IPS-18c (cell line): ENCODE measurements around the gene TPST2.
"Not testable (repeated sequence)": the region's sequence is repeated elsewhere in the genome, so short reads cannot be mapped to it uniquely, and the experiment has no call there.

Source experiments
- H3K4me3 ChIP-seq: 2 replicates; pipeline ENCODE4 v1.7.0; 2013; ENCODE audit warnings: low read depth, mild to moderate bottlenecking, low read length, moderate library complexity; ENCODE audit not compliant: insufficient read depth
- H3K9me3 ChIP-seq: one replicate; pipeline ENCODE4 v1.6.1; 2013; ENCODE audit warnings: mild to moderate bottlenecking, low read length, moderate library complexity; ENCODE audit not compliant: control insufficient read depth, insufficient read depth

Gene TPST2

GRCh38 chr22:26615149-26615548 lies 25.2 kb upstream of the TPST2 start:
- Histone ChIP-seq H3K9me3 (no peaks in the 10 kb centered on the region), H3K4me3 (no peak overlapping the region)

GRCh38 chr22:26614322-26614721 lies 24.4 kb upstream of the TPST2 start:
- Histone ChIP-seq H3K9me3 (no peaks in the 10 kb centered on the region), H3K4me3 (no peak overlapping the region)

DNA sequence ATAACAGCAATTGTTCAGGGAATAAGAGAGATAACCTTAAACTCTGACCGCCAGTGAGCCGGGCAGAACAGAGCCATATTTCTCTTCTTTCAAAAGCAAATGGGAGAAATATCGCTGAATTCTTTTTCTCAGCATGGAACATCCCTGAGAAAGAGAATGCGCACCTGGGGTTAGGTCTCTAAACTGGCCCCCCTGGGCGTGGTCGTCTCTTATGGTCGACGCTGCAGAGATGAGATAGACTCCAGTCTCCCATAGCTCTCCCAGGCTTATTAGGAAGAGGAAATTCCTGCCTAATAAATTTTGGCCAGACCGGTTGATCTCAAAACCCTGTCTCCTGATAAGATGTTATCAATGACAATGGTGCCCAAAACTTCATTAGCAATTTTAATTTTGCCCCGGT lies 23.8 kb upstream of the TPST2 start:
- H3K4me3 ChIP-seq, H3K9me3 ChIP-seq: not testable (repeated sequence)

- Histone ChIP-seq H3K4me3 (0 out of 2 replicates have a peak overlapping the region, but pooled peaks have one; percentile 24), H3K9me3 (no peaks in the 10 kb centered on the region)
These were observed 22.7 kb upstream of the TPST2 start for GRCh38 chr22:26612652-26613051.

DNA sequence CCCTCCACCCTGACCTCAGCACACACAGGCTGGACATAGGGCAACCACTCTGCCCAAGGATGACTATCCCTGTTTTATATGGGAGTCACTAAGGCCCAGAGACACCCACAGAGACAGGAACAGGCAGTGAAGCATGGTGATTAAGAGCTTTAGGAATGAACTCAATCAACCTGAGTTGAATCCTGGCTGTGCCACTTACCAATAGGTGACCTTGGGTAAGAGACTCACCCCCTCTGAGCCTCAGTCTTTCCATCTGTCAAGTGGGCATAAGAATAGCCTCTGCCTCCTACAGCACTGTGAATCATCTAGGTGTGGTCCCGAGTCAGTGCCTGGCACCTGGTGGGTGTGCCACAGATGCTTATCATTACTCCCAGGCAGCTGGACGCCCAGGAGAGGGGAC lies 21.1 kb upstream of the TPST2 start:
- Histone ChIP-seq H3K4me3 (no peak overlapping the region), H3K9me3 (no peaks in the 10 kb centered on the region)

- Histone ChIP-seq H3K4me3 (no peak overlapping the region), H3K9me3 (no peaks in the 10 kb centered on the region)
These were observed 20.4 kb upstream of the TPST2 start for GRCh38 chr22:26610072-26610958.

DNA sequence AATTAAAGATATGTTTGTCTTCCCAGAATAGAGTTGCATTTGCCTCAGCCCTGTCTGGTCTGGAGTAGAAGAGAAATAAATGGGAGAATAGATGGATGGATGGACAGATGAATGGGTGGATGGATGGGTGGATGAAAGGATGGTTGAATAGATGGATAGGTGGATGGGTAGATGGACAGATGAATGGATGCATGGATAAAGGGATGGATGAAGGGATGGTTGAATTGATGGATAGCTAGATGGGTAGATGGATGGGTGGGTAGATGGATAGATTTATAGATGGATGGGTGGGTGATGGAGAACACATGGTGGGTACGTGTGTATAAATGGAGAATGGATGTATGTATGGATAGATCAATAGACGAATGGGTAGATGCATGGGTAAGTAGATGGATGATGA lies 19.4 kb upstream of the TPST2 start:
- H3K9me3 ChIP-seq, result no peaks in the 10 kb centered on the region
- no peak overlapping the region for H3K4me3 ChIP-seq

DNA sequence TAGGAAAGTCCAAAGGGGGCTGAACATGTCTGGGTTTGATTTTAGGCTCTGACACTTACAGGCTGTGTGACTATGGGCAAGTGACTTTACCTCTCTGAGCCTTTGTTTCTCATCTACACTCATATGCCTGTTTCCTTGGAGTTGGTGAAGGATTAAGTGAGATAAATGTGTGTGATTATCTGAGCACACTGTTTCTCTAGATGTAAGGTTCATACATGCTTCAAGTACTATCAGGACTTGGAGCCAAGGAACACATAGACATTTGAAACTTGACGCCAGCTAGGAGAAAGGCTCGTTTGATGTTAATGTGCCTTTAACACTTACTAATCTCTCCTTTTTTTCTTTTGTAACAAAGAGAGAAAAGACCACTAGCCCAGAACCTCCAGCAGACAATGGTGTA lies 18.2 kb upstream of the TPST2 start:
- Histone ChIP-seq H3K9me3 (no peaks in the 10 kb centered on the region), H3K4me3 (no peak overlapping the region)

DNA sequence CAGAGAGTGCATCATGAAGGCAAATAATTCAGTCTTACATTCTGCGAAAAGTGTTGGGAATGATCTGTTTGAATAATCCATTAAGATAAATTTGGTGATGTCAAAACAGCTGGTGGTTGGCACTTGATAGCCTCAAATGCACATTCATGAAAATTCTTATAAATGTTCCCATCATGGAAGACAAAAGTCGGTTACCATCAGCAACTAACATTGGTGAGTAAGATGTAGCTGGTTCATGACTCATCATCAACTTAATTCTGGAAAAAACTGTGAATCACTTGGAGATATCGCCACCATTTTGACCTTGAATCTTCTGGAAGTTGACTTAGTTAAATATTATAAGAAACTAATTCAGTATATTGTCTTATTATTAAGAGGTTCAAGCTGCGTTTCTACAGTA lies 16.7 kb upstream of the TPST2 start:
- Histone ChIP-seq H3K4me3 (no peak overlapping the region), H3K9me3 (no peaks in the 10 kb centered on the region)

DNA sequence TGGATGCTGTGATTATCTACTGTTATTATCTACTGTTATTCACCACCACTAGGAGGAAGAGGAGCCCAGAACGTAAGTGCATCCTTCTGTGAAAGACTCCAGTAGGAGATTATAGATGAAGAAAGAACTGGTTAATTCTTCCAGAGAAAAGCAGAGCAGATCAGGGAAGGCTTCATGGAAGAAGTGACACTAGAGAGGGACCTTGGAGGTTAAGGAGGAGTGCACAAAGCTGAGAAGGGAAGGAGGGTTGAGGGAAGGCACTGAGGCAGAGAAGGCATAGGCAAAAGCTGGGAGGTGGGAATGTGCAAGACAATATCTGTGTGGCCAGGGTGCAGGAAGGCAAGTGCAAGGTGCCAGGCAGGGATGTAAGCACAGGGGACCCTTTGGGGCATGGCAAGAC lies 14.4 kb upstream of the TPST2 start:
- no peaks in the 10 kb centered on the region for H3K9me3 ChIP-seq
- no peak overlapping the region for H3K4me3 ChIP-seq

DNA sequence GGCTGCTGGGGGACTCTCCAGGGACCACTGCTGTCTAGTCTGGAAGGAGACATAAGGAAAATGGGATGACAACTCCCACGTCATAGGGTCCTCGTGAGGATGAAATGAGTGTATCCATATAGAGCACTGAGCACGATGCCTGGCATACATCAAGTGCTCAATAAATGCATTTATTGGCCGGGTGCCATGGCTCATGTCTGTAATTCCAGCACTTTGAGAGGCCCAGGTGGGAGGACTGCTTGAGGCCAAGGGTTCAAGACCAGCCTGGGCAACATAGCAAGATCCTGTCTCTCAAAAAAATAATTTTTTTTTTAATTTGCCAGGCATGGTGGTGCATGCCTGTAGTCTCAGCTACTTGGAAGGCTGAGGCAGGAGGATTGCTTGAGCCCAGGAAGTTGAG lies 12.2 kb upstream of the TPST2 start:
- Histone ChIP-seq H3K4me3 (no peak overlapping the region), H3K9me3 (no peaks in the 10 kb centered on the region)

DNA sequence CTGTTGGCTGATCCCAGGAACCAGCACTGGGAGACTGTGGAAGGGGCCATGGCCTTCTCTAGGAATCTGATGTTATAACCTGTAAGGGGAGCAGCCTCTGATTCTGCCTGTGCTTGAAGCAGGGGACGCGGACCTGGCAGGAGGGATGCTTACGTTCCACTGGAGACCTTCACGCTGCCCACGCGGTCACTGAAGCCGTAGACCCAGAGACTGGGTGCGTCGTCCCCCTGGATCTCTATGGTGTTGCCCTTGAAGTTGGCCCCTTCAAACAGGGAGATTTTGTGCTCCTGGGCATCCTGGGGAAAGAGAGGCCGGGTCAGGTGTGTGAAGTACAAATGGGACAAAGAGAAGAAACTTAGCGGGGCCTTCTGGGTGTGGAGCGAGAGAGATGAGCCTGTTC lies 11.8 kb upstream of the TPST2 start:
- Histone ChIP-seq H3K4me3 (no peak overlapping the region), H3K9me3 (no peaks in the 10 kb centered on the region)

- H3K4me3 ChIP-seq, result no peak overlapping the region
- no peaks in the 10 kb centered on the region for H3K9me3 ChIP-seq
These were observed 9.6 kb upstream of the TPST2 start for GRCh38 chr22:26599505-26599904.

DNA sequence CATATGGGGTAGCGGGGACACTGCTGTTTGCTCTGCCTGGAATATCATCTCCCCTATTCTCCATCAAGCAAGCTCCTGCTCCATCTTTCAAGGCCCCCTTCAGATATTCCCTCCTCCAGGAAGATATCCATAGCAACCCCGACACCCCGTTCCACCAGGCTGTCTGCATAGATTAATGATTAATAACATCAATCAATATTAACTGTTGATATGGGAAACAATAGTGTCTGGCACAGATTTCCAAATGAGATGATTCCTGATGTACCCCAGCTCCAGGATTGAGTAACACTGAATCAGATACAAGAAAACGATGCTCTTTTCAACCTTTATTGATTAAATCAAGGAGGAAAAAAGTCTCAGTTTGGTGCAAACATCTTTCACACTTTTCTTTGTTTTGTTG lies 7.5 kb upstream of the TPST2 start:
- Histone ChIP-seq H3K4me3 (no peak overlapping the region), H3K9me3 (no peaks in the 10 kb centered on the region)

GRCh38 chr22:26597026-26597425 lies 7.1 kb upstream of the TPST2 start:
- no peak overlapping the region for H3K4me3 ChIP-seq
- H3K9me3 ChIP-seq, result no peaks in the 10 kb centered on the region

DNA sequence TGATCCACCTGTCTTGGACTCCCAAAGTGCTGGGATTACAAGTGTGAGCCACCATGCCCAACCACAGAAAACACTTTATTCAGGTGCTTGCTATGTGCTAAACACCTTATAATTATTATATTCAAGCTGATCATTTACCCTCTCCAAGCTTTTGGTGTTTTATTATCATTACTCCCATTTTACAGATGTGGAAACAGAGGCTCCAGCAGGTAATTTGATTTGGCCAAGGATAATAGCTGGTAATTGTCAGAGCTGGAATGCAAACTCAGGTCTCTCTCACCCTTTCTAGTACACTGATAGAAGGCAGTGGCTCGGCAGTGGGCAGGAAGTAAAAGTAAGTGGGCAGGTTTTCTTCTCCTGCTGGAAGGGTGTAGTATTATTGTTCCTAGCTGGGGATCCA lies 3.8 kb upstream of the TPST2 start:
- Histone ChIP-seq H3K4me3 (no peak overlapping the region), H3K9me3 (peaks cover 2% of the 10 kb centered on the region)

DNA sequence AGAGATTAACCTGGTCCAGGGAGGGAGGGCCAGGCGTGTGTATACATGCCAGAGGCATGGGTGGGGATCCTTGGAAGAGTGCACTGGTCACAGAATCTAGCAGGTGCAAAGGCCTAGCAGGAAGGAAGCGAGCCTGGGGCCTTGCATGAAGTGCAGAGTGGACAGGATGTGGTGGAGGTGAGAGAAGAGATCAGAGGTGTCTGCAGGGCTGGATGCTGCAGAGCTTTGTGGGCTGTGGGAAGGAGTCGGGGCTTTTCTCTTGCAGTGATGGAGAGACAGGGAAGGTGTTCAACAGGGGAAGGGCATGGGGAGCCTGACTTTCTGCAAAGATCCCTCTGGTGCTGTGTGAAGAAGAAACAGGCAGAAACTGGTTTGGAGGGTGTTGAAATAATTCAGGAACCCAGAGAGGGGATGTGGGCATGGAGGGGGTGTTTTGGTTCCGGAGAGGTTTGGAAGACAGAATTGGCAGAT lies 2.5 kb upstream of the TPST2 start:
- Histone ChIP-seq H3K9me3 (peaks cover 2% of the 10 kb centered on the region), H3K4me3 (no peak overlapping the region)

GRCh38 chr22:26589367-26589844 lies 526 bp downstream of the TPST2 start:
- peaks cover 2% of the 10 kb centered on the region for H3K9me3 ChIP-seq
- H3K4me3 ChIP-seq, result peak overlapping the region; percentile 89
